ENCODE data around the gene GSG1L. TPM values are rescaled to one million over a fixed set of nuclear protein-coding genes. Genes with fewer than 3 reads are reported as not detected.

The GSG1L gene
- total and polyA plus RNA-seq, 4 donors: 0.14 to 1.3 (median 0.24) TPM

DNA sequence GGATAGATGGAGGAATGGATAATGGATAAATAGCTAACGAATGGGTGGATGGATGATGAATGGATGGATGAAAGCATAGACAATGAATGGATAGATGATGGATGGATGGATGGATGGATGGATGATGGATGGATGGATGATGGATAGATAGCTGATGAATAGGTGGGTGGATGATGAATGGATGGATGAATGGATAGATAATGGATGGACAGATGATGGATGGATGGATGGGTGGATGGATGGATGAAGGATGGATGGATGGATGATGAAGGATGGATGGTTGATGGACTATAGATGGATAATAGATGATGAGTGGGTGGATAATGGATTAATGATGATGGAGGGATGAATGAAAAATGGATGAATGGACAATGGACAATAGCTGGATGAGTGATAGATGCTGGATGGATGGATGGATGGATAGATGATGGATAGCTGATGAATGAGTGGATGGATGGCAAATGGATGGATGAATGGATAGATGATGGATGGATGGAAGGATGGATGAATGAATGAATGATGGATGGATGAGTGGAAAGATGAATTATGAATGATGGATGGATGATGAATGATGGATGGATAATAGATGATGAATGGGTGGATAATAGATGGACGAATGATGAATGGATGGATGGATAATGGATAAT lies 273.8 kb downstream of the GSG1L start:
- H3K27ac ChIP-seq (ENCODE audit: low read depth in 1 of 2, low read length in 1 of 2): no peak overlapping the region
- no peaks in the 10 kb centered on the region for H3K9me3 ChIP-seq (ENCODE audit: control insufficient read depth in 4 of 4, insufficient read depth in 3 of 4, low read length in 3 of 4)
- 79 to 88% methylated on average over 2 of the region's 2 CpGs for WGBS, 2 donors
- no peaks in the 10 kb centered on the region for H3K36me3 ChIP-seq (ENCODE audit: control insufficient read depth in 4 of 4, insufficient read depth in 4 of 4, low read length in 4 of 4)
- H3K4me3 ChIP-seq: no peak overlapping the region
- no peak overlapping the region for H3K9ac ChIP-seq (ENCODE audit: insufficient read depth in 1 of 2, low read length in 2 of 2)
- ATAC-seq (ENCODE audit: insufficient read depth, low FRiP score): no peak
- no peaks in the 10 kb centered on the region for H3K27me3 ChIP-seq (ENCODE audit: control insufficient read depth in 3 of 3, insufficient read depth in 3 of 3, low read length in 2 of 3)
- H3K4me1 ChIP-seq (ENCODE audit: control insufficient read depth in 5 of 5, insufficient read depth in 5 of 5, low read length in 5 of 5): peaks cover 0 to under 1% (median 0%) of the 10 kb centered on the region in 5 donors
- no peak for DNase-seq
- TF ChIP-seq, protein P1, sequence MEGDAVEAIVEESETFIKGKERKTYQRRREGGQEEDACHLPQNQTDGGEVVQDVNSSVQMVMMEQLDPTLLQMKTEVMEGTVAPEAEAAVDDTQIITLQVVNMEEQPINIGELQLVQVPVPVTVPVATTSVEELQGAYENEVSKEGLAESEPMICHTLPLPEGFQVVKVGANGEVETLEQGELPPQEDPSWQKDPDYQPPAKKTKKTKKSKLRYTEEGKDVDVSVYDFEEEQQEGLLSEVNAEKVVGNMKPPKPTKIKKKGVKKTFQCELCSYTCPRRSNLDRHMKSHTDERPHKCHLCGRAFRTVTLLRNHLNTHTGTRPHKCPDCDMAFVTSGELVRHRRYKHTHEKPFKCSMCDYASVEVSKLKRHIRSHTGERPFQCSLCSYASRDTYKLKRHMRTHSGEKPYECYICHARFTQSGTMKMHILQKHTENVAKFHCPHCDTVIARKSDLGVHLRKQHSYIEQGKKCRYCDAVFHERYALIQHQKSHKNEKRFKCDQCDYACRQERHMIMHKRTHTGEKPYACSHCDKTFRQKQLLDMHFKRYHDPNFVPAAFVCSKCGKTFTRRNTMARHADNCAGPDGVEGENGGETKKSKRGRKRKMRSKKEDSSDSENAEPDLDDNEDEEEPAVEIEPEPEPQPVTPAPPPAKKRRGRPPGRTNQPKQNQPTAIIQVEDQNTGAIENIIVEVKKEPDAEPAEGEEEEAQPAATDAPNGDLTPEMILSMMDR (IDR thresholded peaks at IDR 0.05; ENCODE audit: control extremely low read depth, extremely low read depth): no peak

DNA sequence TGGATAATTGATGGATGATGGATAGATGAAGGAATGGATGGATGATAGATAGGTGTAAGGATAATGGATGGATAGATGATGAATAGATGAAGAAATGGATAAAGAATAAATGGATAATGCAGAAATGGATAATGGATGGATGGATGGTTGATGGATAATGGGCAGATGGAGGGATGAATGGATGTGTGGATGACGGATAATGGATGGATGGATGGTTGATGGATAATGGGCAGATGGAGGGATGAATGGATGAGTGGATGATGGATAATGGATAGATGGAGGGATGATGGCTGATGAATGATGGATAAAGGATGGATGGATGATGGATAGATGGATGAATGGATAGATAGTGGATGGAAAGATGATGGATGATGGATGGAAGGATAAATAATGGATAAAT lies 274.4 kb downstream of the GSG1L start:
- no peaks in the 10 kb centered on the region for H3K36me3 ChIP-seq (ENCODE audit: control insufficient read depth in 4 of 4, insufficient read depth in 4 of 4, low read length in 4 of 4)
- no peaks in the 10 kb centered on the region for H3K27me3 ChIP-seq (ENCODE audit: control insufficient read depth in 3 of 3, insufficient read depth in 3 of 3, low read length in 2 of 3)
- ATAC-seq (ENCODE audit: insufficient read depth, low FRiP score): no peak
- WGBS, 2 donors: 96 to 97% methylated on average over 1 of the region's 1 CpG
- TF ChIP-seq, protein P1 (IDR thresholded peaks at IDR 0.05; ENCODE audit: control extremely low read depth, extremely low read depth): no peak
- DNase-seq: no peak
- H3K4me1 ChIP-seq (ENCODE audit: control insufficient read depth in 5 of 5, insufficient read depth in 5 of 5, low read length in 5 of 5): peaks cover 0 to 3% (median 0%) of the 10 kb centered on the region in 5 donors
- H3K9me3 ChIP-seq (ENCODE audit: control insufficient read depth in 4 of 4, insufficient read depth in 3 of 4, low read length in 3 of 4): no peaks in the 10 kb centered on the region
- H3K4me3 ChIP-seq: no peak overlapping the region
- no peak overlapping the region for H3K27ac ChIP-seq (ENCODE audit: low read depth in 1 of 2, low read length in 1 of 2)
- H3K9ac ChIP-seq (ENCODE audit: insufficient read depth in 1 of 2, low read length in 2 of 2): no peak overlapping the region

DNA sequence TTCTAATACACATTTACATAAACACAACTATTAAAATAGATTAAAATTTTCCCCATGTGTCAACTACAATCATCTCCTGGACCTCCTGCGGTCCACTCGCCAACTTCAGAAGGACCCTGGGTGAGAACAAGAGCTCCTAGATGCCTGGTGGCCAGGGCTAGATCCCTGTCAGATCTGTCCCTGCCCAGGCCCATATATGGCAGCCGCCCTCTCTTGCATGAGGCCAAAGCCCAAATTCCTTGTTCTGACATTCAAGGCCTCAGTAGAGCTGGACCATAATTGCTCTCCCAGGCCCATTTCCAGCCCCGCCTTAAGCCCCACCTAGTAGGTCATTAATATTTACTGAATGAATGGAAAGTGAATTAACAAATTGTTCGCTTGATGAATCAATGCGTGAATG lies 275.8 kb downstream of the GSG1L start:
- Histone ChIP-seq H3K9ac (ENCODE audit: insufficient read depth in 1 of 2, low read length in 2 of 2) (no peak overlapping the region), H3K4me1 (ENCODE audit: control insufficient read depth in 5 of 5, insufficient read depth in 5 of 5, low read length in 5 of 5) (peaks cover 0 to 3% (median 0%) of the 10 kb centered on the region in 5 donors), H3K27me3 (ENCODE audit: control insufficient read depth in 3 of 3, insufficient read depth in 3 of 3, low read length in 2 of 3) (no peaks in the 10 kb centered on the region), H3K36me3 (ENCODE audit: control insufficient read depth in 4 of 4, insufficient read depth in 4 of 4, low read length in 4 of 4) (no peaks in the 10 kb centered on the region), H3K4me3 (no peak overlapping the region), H3K9me3 (ENCODE audit: control insufficient read depth in 4 of 4, insufficient read depth in 3 of 4, low read length in 3 of 4) (no peaks in the 10 kb centered on the region), H3K27ac (ENCODE audit: low read depth in 1 of 2, low read length in 1 of 2) (no peak overlapping the region)
- no peak for ATAC-seq (ENCODE audit: insufficient read depth, low FRiP score)
- WGBS, 2 donors: 92 to 95% methylated on average over 6 of the region's 6 CpGs
- DNase-seq: no peak
- TF ChIP-seq, protein P1 (IDR thresholded peaks at IDR 0.05; ENCODE audit: control extremely low read depth, extremely low read depth): no peak
